Measurements from ENCODE around the gene OLFML2B.

- TF ChIP-seq CTCF (IDR thresholded peaks at IDR 0.05), result no peak
- no peak for TF ChIP-seq POLR2A (IDR thresholded peaks at IDR 0.05)
Measured at GRCh38 chr1:162019006-162019405, 4.7 kb downstream of the OLFML2B start.
